GM12875 (cell line): Measurements from ENCODE around the gene IFNA2.

Experiments
- H3K4me3 ChIP-seq: one replicate; pipeline ENCODE4 v1.5.1; 2011; ENCODE audit warnings: low read depth, low read length, control low read depth
- TF ChIP-seq, protein P1 (sequence below): IDR thresholded peaks from 2 replicates; pipeline ENCODE4 v1.5.1; 2011; ENCODE audit warnings: low read depth, mild to moderate bottlenecking, control low read depth, inconsistent platforms, low read length, moderate library complexity, borderline replicate concordance; ENCODE audit not compliant: insufficient read depth

IFNA2 gene

DNA sequence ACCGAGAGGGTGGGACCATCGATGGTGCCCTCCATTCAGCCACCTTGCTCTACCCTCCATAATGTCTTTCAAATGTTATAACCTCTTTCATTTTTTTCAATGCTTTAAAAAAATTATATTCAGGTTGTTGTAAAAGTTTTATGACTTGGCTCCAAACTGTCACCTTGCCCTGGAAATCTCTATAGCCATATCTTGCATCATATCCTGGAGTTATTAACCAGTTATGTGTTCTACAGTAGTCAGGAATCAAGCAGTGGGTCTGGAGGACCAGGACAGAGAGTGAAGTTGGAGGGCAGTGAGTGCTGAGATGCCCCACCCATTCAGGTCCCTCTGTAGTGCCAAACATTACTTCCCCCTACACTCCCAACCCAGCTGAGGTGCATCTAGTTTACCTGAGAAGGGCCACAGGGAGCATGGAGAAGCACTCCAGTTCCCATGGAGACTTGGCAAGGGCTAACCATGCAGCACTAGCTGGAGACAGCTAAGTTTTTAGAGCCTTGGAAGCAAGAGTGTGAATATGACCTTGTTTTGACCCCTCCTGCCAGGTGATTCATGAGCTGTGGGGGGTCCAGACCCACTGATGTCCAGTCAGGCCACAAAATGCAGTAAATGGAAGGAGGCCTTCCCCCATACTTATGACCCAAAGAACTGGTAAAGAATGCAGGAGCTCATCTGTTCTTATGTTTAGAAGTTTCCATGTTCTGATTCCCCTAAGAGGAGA is 29.2 kb upstream of the IFNA2 start:
- no peak overlapping the region for H3K4me3 ChIP-seq
- TF ChIP-seq, protein P1, sequence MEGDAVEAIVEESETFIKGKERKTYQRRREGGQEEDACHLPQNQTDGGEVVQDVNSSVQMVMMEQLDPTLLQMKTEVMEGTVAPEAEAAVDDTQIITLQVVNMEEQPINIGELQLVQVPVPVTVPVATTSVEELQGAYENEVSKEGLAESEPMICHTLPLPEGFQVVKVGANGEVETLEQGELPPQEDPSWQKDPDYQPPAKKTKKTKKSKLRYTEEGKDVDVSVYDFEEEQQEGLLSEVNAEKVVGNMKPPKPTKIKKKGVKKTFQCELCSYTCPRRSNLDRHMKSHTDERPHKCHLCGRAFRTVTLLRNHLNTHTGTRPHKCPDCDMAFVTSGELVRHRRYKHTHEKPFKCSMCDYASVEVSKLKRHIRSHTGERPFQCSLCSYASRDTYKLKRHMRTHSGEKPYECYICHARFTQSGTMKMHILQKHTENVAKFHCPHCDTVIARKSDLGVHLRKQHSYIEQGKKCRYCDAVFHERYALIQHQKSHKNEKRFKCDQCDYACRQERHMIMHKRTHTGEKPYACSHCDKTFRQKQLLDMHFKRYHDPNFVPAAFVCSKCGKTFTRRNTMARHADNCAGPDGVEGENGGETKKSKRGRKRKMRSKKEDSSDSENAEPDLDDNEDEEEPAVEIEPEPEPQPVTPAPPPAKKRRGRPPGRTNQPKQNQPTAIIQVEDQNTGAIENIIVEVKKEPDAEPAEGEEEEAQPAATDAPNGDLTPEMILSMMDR, result no peak

DNA sequence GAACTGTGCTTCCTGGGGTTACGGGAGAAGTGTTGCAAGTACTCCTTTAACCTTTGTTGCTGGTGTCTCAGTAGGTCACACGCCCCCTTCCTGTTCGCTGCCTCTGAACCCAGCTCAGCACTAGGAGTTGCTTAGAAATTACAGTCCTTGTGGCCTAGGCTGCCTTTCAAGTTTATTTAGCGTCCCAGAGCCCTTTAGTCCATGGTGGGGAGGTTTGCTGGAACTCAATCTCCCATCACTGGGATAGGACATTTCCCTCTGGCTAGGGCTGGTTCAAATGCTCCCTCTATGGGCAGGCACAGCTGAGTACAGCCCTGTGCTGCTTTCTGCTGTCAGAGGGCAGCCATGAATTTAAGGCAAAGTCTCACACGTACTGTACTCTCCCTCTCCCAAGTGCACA is 28.4 kb upstream of the IFNA2 start:
- TF ChIP-seq, protein P1, result peak; percentile 67
- H3K4me3 ChIP-seq, result no peak overlapping the region

DNA sequence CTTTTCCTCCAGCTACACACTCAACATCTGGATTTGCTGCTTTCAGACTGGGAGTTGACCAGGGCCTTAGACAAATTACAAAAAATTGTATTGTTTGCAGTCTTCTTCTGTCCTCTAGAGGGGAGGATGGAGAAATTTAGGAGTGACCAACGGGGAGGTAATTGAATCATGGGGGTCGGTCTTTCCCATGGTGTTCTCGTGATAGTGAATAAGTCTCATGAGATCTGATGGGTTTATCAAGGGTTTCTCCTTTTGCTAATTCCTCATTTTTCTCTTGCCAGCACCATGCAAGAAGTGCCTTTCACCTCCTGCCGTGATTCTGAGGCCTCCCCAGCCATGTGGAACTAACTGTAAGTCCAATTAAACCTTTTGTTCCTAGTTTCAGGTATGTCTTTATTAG is 28.0 kb upstream of the IFNA2 start:
- TF ChIP-seq, protein P1, result no peak
- no peak overlapping the region for H3K4me3 ChIP-seq

- TF ChIP-seq, protein P1, result no peak
- no peak overlapping the region for H3K4me3 ChIP-seq
Observed at GRCh38 chr9:21412107-21412506, 26.9 kb upstream of the IFNA2 start.

DNA sequence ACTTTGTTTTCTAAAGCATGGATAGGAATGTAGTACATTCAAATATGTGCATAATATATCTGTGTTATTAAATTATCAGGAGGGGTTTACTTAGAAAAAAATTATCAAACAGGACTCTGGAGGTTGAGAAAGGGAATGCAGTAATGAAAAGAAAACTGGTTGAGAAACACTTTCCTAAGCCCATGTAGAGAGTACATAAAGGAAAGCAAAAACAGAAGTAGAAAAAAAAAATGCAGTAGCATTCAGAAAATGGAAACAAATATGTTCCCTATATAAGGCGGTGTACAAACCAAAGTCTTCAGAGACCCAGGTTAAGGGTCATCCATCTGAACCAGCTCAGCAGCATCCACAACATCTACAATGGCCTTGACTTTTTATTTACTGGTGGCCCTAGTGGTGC is 23.6 kb upstream of the IFNA2 start, which contains the start of gene IFNA8:
TSS of gene IFNA8 (plus strand) at position 301 of the 400 bp plus-strand sequence. CDS start at position 361, 60 bp downstream.
- no peak within 1 kb of the TSS for H3K4me3 ChIP-seq
- TF ChIP-seq, protein P1, result no peak

GRCh38 chr9:21404146-21404545 is 18.9 kb upstream of the IFNA2 start:
- H3K4me3 ChIP-seq, result no peak overlapping the region
- TF ChIP-seq, protein P1, result no peak
